Eye (tissue), 1 donor: Measurements from ENCODE around the gene FBXW12.

Experiments used
- DNase-seq: peaks from one replicate; pipeline ENCODE4 v3.0.0-alpha.2; 2015

Gene FBXW12

DNA sequence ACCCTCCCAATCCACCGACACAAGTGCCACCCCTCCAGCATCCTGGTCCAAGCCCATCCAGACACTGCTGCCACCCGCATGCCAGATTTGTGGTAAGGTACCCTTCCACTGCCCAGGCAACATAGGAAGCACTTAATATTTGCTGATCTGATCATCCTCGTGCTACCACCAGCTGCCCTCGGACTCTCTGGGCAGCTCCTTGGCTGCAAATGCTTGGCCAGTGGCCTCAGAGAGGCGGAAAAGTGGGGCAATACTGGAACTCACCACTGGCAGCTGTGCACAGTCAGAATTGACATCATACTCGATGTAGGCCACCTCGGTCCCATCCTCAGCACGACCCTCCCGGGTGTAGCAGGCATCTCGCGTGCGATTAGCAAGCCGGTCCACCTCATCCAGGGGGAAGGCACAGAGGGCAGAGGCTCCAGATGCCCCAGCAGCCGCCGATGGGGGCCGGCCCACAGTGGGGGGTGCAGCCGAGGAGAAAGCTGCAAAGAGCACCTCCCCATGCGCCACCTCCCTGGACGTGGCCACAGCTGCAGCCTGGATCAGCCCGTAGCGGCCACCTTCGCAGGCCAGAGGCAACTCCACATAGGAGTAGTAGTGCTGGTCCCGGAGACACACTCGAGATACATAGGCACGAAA is 51.3 kb downstream of the FBXW12 start:
- DNase-seq = no peak

DNA sequence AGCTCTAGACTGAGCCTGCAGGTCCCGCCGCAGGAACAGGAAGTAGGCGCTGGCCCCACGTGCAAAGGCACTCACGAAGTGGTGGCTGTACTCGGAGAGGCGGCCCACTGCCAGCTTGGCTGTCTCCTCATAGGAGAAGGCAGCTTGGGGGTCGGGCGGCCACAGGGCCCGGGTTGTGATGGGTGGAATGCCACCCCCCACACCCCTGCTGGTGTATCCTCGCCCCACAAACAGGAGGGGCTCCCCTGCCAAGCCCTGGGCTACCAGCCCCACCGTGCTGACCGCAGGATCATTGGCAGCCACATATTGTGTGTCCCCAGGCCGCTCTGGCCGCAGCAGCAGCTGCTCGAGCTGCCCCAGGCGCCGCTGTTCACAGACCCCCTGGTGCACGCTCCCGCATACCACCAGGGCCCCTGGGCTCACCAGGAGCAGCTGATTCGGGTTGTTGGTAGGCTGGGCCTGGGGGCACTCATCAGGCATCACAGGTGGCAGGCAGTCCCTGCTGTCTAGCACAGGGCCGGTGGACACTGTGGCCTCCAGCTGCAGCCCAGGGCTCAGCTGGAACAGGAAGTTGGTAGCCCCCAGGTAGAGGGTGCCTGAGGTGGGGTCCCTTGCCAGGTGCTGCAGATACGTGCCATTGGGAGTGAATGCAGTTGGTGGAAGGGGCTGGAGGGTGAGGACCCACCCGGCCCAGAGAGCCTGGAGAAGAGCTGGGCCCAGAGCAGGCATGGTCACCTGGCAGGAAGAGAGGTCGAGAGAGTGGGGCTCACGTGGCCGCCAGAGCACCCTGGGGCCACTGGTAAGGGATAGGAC is 52.1 kb downstream of the FBXW12 start:
- no peak for DNase-seq

DNA sequence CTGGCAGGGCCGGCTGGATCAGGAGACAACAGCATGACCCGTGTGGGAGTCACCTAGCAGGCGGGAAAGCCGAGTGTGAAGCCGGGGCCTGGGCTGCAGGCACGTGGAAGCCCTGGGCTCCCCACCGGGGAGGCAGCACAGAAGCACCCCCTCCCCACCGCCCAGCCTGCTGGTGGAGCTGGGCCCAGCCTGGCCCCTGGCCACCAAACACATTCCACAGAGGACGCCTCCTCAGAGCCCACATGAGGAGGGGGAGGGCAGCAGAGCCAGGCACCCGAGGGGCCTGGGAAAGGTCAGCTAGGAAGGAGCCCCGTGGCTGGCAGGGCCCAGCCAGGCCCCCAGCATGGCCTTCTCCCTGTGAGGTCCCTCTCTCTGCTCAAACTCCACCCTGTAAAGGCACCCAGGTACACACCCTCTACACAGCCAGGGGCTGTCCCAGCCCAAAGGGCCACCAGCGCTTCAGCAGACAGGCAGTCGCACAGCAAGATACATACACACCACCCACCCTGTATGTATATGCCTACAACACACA is 53.3 kb downstream of the FBXW12 start:
- DNase-seq = peak; percentile 67

DNA sequence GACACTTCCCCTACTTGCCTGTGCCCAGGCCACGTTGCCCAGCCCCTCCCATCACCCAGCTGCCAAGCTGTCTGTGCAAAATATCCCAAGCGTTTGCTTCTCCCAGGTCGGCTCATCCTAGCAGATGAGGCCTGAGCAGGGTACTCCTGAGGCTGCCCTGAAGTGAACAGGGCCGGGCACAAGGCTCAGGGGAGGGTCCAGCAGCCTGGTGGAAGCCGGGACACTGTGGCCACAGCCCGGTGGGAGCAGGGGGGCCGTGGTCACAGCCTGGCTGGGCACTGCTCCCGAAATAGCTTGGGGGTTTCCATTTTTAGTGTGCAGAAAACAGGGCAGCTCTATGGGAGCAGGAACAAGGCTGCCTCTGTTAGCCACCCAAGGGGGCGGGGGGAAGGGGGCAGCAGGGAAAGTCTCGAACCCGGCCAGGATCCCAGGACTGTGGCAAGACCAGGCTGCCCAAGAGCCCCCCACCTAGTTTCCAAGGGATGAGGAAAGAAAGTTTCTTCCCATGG is 54.4 kb downstream of the FBXW12 start:
- DNase-seq = peak; percentile 16

DNA sequence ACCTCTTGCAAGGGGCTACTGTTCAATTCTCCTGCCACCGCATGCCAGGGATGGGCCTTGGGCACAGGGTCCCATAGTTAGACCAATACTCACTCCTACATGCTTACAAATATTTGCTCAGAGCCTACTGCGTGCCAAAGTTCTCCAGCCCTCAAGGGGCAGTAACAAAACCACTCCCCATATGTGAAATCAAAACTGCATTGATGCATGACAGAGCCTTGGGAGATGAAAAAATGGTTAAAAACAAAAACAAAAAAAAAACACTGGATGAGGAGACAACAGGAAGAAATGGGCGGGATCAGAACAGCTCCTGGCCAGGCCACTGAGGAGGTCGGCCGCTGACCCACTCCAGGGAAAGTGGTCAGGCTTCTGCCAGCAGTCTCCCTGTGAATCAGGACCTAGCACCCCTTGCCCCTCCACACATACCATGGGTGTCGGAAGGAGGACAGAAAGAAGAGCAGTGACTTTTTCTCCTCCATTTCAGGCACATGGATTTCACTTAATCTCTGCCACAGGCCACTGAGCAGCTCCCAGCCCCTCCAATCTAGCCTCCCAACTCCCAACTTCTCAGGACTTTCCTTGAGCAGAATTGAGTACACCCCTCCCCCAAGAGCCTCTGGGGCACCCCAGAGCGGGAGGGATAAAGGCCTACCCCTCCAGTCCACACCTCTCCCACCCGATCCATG is 55.1 kb downstream of the FBXW12 start:
- DNase-seq = no peak

DNA sequence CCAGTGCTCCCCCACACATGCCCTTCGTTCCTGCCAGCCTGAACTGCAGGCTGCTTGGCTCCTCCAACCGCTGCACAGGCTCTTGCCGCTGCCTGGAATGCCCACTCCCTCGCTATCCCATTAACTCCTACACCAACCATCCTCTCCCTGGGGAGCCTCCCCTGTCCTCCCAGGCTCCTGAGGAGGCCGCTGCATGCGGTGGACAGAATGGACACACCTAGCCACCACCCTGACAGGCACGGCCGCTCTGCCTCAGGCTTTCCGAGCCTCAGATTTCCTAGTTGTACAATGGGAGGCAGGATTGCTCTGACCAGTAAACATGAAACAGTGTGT is 55.6 kb downstream of the FBXW12 start:
- DNase-seq = peak; percentile 24

DNA sequence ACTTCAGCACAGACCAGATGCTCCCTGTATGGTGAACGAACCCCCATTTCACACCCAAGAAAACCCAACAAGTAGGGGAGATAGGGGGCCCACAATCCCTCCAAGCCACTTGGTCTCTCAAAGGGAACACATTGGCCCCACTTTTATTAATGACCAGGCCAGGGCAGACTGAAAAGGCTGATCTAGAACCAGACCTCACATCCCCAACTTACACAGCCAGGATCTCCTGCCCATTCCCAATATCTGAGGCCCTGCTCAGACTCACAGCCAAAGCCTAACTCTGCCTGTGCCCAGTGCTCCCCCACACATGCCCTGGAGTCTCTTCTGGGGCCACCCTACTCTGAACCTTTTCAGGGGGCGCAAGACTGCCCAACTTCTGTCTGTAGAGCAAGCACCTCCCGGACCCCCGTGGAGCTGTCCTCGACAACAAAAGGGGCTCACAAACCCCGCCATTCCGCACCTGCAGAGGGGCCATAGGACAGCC is 56.1 kb downstream of the FBXW12 start:
- peak; percentile 62 for DNase-seq

DNA sequence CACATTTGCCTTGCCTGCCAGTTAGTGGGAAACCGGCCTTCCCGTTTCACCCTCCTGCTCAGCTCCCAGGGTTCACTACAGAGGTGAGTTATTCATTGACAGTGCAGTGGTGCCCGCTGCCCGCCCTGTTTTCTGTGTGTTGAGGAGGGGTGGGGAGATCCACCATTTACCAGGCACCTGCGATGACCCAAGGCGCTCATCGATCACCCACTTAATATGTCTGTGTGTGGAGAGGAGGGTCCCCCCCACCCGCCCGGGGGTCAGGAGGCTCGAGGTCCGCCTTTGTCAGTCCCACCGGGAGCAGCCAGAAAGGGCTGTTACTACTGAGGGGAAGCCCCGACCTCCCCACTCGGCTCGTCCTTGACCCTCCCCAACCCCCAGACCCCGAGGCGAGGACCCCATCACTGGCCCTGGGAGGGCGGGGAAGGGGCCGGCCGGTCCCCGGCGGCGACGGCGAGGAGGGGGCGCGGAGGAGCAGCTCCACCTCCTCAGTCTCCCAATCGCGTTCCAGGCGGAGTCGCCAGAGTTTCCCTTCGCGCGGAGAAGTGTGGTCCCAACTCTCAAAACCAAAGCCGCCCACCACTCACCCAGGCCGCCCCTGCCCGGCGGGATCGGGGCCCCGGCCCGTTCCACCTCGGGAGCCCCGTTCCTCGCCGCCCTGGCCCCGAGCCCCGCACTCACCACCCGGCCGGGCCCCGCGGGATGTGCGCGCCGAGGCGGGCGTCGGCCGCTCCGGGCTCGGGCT is 56.7 kb downstream of the FBXW12 start:
- peak; percentile 87 for DNase-seq

DNA sequence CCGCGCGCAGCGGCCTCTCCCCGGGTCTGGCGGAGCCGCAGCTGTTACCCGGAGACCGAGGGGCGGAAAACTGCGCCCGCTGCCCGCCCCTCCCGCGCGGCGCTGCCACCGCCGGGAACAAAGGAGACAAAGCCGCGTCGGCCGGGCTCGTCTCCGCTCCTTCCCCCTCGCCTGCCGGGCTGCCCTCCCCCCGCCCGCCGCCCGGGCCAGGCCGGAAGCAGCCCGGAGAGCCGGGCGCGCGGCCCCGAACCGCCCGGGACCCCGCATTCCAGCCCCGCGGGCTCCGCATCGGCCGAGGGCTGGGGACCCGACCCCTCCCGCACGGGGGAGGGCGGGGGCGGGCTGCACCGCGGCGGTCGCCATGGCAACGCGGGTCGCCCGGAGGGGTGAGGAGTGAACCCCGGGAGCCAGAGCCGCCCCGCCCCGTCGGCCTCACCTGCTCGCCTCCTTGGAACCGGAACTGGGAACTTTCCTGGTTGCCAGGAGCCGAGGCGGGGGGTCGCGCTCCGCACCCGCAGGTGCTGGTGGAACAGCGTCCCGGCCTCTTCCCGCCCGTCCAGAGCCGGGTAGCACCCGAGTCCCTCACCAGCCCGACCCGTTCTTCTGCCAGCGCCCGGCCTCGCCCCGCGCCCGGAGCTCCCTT is 57.4 kb downstream of the FBXW12 start:
- peak; percentile 79 for DNase-seq

DNA sequence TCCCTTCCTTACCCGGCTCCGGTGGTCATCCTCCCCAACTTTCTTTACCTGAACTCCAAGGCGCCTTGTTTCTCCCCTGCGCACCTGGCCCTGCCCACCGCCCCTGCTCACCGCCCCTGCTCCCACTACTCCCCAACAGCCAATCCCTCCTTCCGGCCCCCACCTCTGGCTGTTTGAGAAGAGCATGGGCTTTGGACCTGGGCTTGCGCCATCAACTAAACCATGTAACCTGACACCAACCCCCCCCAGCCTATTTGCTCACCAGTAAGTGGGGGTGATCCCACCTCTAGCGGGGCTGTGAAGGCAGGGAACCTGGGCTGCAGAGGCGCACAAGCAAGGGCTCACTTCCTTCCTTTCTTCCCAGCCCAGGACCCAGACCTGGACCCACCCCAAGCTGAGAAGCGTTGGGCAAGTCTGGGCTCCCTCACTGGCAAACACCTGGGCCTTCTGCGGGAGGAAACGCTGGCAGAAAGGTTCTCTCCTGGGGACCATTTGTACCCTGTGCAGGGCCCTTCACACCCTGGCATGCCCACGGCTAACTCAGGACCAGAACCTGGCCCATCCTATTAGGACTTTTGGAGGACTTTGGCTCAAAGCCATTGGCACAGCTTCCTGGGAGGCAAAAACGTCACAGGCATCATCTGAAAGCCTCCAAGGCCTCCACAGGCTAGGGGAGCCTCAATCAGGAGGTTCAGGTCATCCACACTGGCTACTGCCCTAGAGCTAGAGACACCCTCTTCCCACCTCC is 58.1 kb downstream of the FBXW12 start, which contains the start of gene PLXNB1:
PLXNB1 (minus strand) TSS at position 127 of the 748 bp plus-strand sequence. CDS start 5,475 bp downstream, outside the sequence.
- peak; percentile 85 for DNase-seq

DNA sequence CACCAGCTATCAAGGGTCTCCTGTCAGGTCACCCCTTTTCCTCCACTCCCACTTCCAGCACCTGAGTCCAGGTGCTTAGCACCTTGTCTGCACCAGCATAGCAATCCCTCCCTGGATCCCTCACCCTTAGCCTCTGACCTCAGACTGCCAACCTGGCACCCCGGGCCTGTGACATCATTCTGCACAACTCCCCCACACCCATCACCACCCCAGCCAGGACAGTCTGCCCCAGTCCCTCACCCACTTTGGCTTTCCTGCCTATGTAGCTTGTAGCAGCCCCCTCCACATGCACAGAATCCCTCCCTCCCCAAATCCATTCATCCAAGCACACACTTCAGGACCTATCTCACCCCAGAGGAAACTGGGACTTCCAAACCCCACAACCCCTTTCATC is 58.7 kb downstream of the FBXW12 start:
- DNase-seq = no peak

DNA sequence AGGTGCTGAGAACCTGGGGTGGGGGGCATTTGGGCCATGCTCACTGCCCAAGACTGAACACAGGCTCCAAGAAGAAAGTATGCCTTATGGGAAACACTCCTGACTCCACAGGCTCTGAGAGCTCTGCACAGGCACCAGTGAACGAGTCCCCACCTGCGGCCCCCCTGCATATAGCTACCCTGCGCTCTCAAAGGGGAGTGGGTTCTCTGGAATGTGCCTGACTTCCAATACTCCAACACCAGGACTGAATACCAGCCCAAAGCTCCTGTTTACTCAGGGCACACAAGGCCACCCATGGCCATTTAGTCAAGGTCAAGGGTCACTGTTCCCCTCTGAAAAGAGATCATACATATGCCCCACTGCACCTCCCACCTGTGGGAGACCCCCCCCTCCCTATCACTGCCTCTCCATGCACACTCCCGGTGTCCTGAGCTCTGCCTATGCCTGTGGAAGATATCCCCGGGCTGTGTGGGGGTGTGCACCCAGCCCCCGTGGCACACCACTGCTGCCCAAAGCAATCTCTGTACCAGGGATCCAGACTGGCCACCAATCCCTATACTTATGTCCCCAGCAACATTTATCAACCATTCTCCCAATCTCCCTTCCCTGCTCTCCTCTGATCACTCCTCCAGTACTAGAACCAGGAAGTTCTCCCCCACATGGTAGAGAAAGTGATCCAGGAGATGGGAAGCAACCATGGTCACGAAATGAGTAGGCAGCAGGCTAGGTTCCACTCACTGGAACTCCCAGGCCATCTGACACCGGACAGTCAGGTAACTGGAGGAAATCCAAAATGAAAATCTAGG is 59.4 kb downstream of the FBXW12 start:
- DNase-seq = no peak

DNA sequence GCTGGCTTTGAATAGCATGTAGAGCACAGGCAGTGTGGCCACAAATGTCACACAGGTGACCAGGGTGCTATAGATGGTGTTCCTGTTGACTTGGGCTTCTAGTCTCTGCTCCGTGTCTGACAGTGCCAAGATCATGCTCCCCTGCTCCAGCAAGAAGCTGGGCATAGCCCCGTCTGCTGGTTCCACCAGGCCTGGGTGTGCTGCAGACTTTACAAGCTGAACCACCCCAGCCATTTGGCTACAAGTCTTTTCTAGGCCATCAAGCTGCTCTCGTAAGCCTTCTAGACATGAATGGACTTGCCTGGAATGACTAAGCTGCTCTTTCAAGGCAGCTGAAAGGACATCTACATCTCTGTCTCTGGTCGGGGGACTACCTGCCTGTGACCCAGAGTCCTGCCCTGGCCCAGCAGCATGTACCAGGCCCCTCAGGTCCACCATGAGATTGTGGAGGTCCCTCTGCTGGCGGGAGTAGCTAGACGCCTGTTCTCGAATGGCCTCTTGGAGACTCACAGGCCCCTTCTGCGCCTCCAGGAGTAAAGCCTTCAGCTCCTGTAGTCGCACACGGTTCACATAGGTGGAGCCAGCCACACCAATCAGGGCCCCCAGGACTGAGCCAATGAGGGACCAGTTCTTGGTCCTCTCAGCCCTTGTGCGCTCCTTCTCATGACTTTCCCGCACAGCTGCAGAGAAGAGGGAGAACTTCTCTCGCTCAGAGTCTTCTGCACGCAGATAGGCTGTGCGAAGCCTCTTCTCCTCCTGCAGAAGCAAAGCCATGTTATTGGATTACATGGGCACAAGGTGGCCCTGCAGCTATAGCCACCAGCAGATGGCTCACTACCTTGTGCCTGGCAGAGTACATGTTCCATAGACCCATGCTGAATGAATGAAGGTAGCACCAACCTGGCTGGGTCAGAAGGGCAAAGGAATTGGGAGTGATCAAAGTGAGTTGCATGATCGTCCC is 60.7 kb downstream of the FBXW12 start:
- peak; percentile 35 for DNase-seq

DNA sequence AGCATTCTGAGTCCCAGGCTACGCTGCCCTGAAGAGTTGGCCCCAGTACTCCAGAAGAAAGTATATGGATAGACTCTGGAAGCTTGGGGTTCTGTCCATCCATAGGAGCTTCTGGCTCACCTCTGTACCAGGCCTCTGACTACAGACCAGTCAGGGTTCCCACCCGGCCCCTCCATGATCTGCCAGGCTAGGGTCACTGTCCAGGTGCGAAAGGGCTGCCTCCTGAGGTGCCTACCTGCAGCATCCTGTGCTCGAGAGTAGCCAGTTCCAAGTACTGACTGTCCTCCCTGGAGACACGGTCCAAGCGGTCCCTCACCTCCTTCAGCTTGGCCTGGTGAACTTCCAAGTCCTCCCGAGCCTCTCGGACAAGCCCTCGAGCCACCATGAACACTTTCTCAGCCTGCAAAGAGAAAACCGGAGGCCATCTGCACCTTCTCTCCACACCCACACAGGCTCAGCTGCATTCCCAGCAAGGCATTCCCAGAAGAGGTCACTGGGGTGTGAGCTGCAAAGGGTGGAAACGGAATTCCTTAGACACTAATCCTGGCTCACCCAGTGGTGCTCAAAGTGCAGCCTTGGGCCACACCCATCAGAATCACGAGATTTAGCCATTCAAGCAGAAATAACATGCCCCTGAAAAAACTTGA is 61.6 kb downstream of the FBXW12 start:
- DNase-seq = peak; percentile 67

DNA sequence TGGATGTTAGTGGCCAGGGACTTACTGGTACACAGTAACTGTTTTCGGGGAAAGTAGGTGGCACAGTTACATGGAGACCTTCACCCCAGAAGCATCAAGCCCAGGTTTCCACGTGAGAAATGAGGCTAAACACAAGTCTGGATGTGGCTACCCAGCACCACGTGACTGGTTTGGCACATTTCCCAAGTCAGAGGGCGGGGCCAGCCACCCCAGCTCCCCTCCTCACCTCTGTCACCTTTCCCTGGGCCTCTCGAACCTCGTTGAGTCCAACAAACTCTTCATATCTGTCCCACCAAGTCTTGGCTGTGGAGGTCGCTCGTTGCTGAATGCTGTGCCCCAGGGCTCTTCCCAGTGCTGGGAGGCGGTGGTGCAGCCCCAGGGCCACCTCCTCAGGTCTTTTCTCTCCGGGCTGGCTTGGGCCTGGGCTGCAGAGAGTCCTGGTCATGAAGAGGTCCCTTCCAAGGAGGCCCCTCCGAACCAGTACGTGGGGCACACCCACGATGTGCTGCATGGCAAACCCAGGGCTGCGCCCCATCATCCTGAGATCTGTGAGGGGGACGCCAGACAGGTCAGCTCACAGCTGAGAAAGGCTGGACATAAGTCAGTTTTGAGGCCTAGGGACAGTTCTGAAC is 62.7 kb downstream of the FBXW12 start:
- DNase-seq = no peak

DNA sequence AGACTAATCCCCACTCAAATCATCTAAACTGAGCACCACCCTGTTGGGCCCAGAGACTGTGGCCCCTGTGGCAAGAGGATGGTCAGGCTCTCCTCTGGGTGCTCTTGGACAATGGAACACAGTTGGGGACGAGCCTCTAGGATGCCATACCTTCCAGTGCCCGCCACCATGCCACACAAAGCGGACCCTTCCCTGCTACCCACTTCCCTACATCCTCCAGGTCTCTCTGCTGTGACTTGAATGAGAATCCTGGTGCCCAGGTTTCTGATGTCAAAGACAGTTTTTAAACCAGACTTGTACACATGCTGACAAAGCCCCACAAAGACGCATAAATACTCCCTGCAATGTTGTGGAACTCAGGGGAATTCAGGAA is 63.2 kb downstream of the FBXW12 start:
- DNase-seq = no peak

DNA sequence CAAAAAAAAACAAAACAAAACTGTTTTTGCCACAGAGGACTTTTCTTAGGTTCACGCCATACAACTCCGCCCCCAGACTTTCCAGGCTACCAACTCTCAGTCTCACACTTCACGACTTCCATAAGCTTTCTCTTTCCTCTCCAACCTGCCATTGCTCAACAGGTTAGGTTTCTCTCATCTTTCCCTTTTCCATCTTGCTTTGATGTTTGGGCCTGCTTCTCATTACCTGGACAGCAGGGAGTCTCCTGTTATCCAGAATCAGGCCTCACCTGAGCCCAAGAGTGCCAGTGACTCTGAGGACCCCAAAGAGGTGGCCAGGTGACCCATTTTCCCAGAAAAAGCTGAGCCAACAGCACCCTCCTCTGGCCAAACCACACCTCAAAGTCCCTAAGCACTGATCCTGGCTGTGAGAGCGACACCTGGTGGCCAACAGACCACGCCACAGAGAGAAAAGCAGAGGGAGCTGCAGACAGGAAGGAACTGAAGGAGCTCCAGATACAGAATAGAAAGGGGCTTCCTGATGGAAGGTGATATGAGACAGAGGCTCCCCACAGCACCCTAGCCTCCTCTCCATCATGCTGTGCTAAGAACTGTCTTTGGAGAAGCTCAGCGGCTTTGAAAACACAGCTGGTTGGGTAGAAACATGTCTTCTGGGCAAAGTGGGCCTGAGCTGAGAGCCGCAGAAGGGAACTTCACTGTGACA is 63.9 kb downstream of the FBXW12 start:
- peak; percentile 96 for DNase-seq

DNA sequence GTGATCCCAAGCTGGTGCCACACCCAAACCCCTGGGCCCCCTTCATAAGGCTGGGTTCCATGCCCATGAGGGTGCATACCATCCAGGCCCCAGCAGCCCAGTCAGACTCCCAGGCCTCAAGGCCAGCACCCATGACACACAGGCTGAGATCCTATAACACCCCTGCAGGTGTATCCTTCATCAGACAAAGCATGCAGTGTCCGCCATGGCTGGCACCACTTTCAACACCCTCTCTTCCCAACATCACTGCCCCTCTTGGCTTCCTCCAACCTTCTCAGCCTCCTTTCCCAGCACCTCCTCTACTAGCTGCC is 64.4 kb downstream of the FBXW12 start:
- no peak for DNase-seq
